WTC11 (cell line): Measurements from ENCODE around the gene TTC28. TPM values are rescaled to one million over a fixed set of nuclear protein-coding genes. Genes with fewer than 3 reads are reported as not detected.

Source experiments
- ATAC-seq: fragments of 200-7000 bp; cut with Tn5 transposase; 2 replicates; pipeline ENCODE4 v1.10.0; 2021; ENCODE audit warnings: mild to moderate bottlenecking, moderate library complexity
- CTCF ChIA-PET: fragments of 300-600 bp; sonication (Branson Sonifier 250); formaldehyde crosslinking; loops from one replicate; lab custom pipeline; 2021; ENCODE audit warnings: antibody characterized with exemption; lab: Charles Lee
- POLR2A ChIA-PET: fragments of 350-600 bp; sonication (Branson Sonifier 250); formaldehyde crosslinking; loops from one replicate; lab custom pipeline; 2021; ENCODE audit warnings: antibody characterized with exemption; lab: Charles Lee
- DNase-seq: peaks from one replicate; pipeline ENCODE4 v3.0.0; 2021; ENCODE audit warnings: low spot score
- H3K27ac Mint-ChIP-seq: 2 replicates; pipeline ENCODE4 v1.8.0; 2021; ENCODE audit warnings: mixed read lengths
- H3K27me3 Mint-ChIP-seq: 2 replicates; pipeline ENCODE4 v1.8.0; 2021; ENCODE audit warnings: low read depth, mild to moderate bottlenecking, moderate library complexity, mixed read lengths
- H3K36me3 Mint-ChIP-seq: 2 replicates; pipeline ENCODE4 v1.8.0; 2021; ENCODE audit warnings: mixed read lengths
- H3K4me1 Mint-ChIP-seq: 2 replicates; pipeline ENCODE4 v1.8.0; 2022; ENCODE audit warnings: mixed read lengths
- H3K4me3 Mint-ChIP-seq: 2 replicates; pipeline ENCODE4 v1.8.0; 2021; ENCODE audit warnings: mild to moderate bottlenecking, moderate library complexity, mixed read lengths
- H3K9me3 Mint-ChIP-seq: 2 replicates; pipeline ENCODE4 v1.8.0; 2021; ENCODE audit warnings: mixed read lengths
- CTCF ChIP-seq: fragments of 200-600 bp; IDR thresholded peaks from 2 replicates; pipeline ENCODE4 v1.8.0; 2022; ENCODE audit warnings: antibody characterized with exemption
- E2F4 ChIP-seq: sonication (generic); formaldehyde crosslinking; IDR thresholded peaks from 2 replicates; pipeline ENCODE4 v1.8.1; 2022; ENCODE audit warnings: low read depth, mild to moderate bottlenecking, moderate library complexity, missing genetic modification reagents, borderline replicate concordance
- E2F5 ChIP-seq: sonication (generic); formaldehyde crosslinking; IDR thresholded peaks from 2 replicates; pipeline ENCODE4 v1.8.1; 2022; ENCODE audit warnings: mild to moderate bottlenecking, moderate library complexity, missing genetic modification reagents
- ELF4 ChIP-seq: sonication (generic); formaldehyde crosslinking; IDR thresholded peaks from 2 replicates; pipeline ENCODE4 v1.8.1; 2022; ENCODE audit warnings: low read depth, mild to moderate bottlenecking, moderate library complexity, missing genetic modification reagents
- ERG ChIP-seq: fragments of 250-450 bp; sonication (Bioruptor Pico); IDR thresholded peaks from 2 replicates; pipeline ENCODE4 v1.8.0; 2021; ENCODE audit warnings: mild to moderate bottlenecking
- GRHL2 ChIP-seq: fragments of 250-450 bp; sonication (Bioruptor Pico); IDR thresholded peaks from 2 replicates; pipeline ENCODE4 v1.8.0; 2022; ENCODE audit warnings: mild to moderate bottlenecking, moderate library complexity; ENCODE audit not compliant: insufficient replicate concordance, severe bottlenecking
- GTF2I ChIP-seq: fragments of 250-450 bp; sonication (Bioruptor Pico); conservative IDR thresholded peaks from 2 replicates; pipeline ENCODE4 v1.4.0; 2021; ENCODE audit warnings: mild to moderate bottlenecking
- JAZF1 ChIP-seq: fragments of 250-450 bp; sonication (Bioruptor Pico); IDR thresholded peaks from 2 replicates; pipeline ENCODE4 v1.9.0; 2021; ENCODE audit warnings: moderate library complexity, mild to moderate bottlenecking, inconsistent platforms
- JUN ChIP-seq: sonication (generic); formaldehyde crosslinking; IDR thresholded peaks from 2 replicates; pipeline ENCODE4 v1.8.0; 2023; ENCODE audit warnings: mild to moderate bottlenecking, missing genetic modification reagents
- PRDM15 ChIP-seq: sonication (generic); formaldehyde crosslinking; IDR thresholded peaks from 2 replicates; pipeline ENCODE4 v1.8.0; 2022; ENCODE audit warnings: missing genetic modification reagents
- RELA ChIP-seq: sonication (generic); formaldehyde crosslinking; IDR thresholded peaks from 2 replicates; pipeline ENCODE4 v1.8.1; 2022; ENCODE audit warnings: missing genetic modification reagents, mild to moderate bottlenecking, borderline replicate concordance
- ZNF219 ChIP-seq: sonication (generic); formaldehyde crosslinking; IDR thresholded peaks from 2 replicates; pipeline ENCODE4 v1.8.0; 2023; ENCODE audit warnings: missing genetic modification reagents, mild to moderate bottlenecking, borderline replicate concordance
- ZNF281 ChIP-seq: sonication (generic); formaldehyde crosslinking; IDR thresholded peaks from 2 replicates; pipeline ENCODE4 v1.8.0; 2023; ENCODE audit warnings: mild to moderate bottlenecking, missing genetic modification reagents
- total RNA-seq: library from RNA; stranded (reverse); gene quantifications from 3 replicates; pipeline ENCODE4 v1.2.3, GENCODE V29; 2021

Gene TTC28
- total RNA-seq, 1 experiment from 2014 or later, result 13.0 TPM

GRCh38 chr22:28112548-28113043, 567.0 kb downstream of the TTC28 start:
- ChIA-PET CTCF (interaction anchor here (0.6 to 2.6 kb wide), 20 partner anchors 9 to 330 kb away, joined by 3 to 15 read pairs (median 5); no protein-coding TSS in a partner anchor), POLR2A (no interaction called here)
- Mint-ChIP-seq H3K27ac (no peak overlapping the region), H3K4me1 (peaks cover 35% of the 10 kb centered on the region), H3K27me3 (peaks cover 3% of the 10 kb centered on the region; the same call in 1 of the 2 replicates), H3K9me3 (no peaks in the 10 kb centered on the region)
- peak; percentile 65 for ATAC-seq
- no peak for TF ChIP-seq ELF4 (CRISPR knock-in tag)
- TF ChIP-seq CTCF, result 0 out of 2 replicates have a peak, but pooled peaks have one; percentile 21
- TF ChIP-seq, all 79 proteins: peak for 1
- no peak for DNase-seq
- H3K4me3 Mint-ChIP-seq, result no peak overlapping the region
- H3K36me3 Mint-ChIP-seq, result no peaks in the 10 kb centered on the region

GRCh38 chr22:28112190-28112544, 567.5 kb downstream of the TTC28 start:
- ChIA-PET CTCF (interaction anchor here (1.0 to 2.6 kb wide), 17 partner anchors 9 to 330 kb away, joined by 3 to 15 read pairs (median 6); no protein-coding TSS in a partner anchor), POLR2A (interaction anchor here (0.9 kb wide), 1 partner anchor 325 kb away, joined by 3 read pairs; no protein-coding TSS in a partner anchor)
- Mint-ChIP-seq H3K4me3 (no peak overlapping the region), H3K4me1 (peaks cover 35% of the 10 kb centered on the region), H3K27ac (0 out of 2 replicates have a peak overlapping the region, but pooled peaks have one; percentile 14), H3K27me3 (peaks cover 3% of the 10 kb centered on the region; the same call in 1 of the 2 replicates), H3K36me3 (no peaks in the 10 kb centered on the region), H3K9me3 (no peaks in the 10 kb centered on the region)
- DNase-seq (no peak), ATAC-seq (peak; percentile 31)
- TF ChIP-seq PRDM15 (CRISPR knock-in tag), result no peak

- ChIA-PET POLR2A (interaction anchor here (0.9 kb wide), 1 partner anchor 326 kb away, joined by 3 read pairs; no protein-coding TSS in a partner anchor), CTCF (interaction anchor here (1.4 to 2.6 kb wide), 6 partner anchors 16 to 331 kb away, joined by 3 to 12 read pairs (median 5); no protein-coding TSS in a partner anchor)
- no peak for DNase-seq
- Mint-ChIP-seq H3K36me3 (no peaks in the 10 kb centered on the region), H3K27me3 (peaks cover 3% of the 10 kb centered on the region; the same call in 1 of the 2 replicates), H3K27ac (no peak overlapping the region), H3K4me3 (no peak overlapping the region), H3K4me1 (peaks cover 35% of the 10 kb centered on the region), H3K9me3 (no peaks in the 10 kb centered on the region)
- peak; percentile 19 for ATAC-seq
- no peak for TF ChIP-seq ZNF281
- TF ChIP-seq ERG (CRISPR knock-in tag), result no peak
- no peak for TF ChIP-seq ZNF219 (CRISPR knock-in tag)
- no peak for TF ChIP-seq E2F5 (CRISPR knock-in tag)
- TF ChIP-seq GTF2I (CRISPR knock-in tag), result no peak
- TF ChIP-seq RELA (CRISPR knock-in tag), result no peak
- no peak for TF ChIP-seq E2F4 (CRISPR knock-in tag)
- TF ChIP-seq GRHL2 (CRISPR knock-in tag), result no peak
- TF ChIP-seq JAZF1 (CRISPR knock-in tag), result no peak
- no peak for TF ChIP-seq JUN (CRISPR knock-in tag)
These were observed 568.0 kb downstream of the TTC28 start for GRCh38 chr22:28111501-28112189.
